ENCODE measurements around the gene NPM1. TPM values are rescaled to one million over a fixed set of nuclear protein-coding genes. Genes with fewer than 3 reads are reported as not detected.
"Not testable (repeated sequence)": the region's sequence is repeated elsewhere in the genome, so short reads cannot be mapped to it uniquely, and the experiment has no call there.

Gene NPM1
- total and polyA plus RNA-seq, 7 experiments from 2014 or later = 753 to 1,238 (median 1,141) TPM

DNA sequence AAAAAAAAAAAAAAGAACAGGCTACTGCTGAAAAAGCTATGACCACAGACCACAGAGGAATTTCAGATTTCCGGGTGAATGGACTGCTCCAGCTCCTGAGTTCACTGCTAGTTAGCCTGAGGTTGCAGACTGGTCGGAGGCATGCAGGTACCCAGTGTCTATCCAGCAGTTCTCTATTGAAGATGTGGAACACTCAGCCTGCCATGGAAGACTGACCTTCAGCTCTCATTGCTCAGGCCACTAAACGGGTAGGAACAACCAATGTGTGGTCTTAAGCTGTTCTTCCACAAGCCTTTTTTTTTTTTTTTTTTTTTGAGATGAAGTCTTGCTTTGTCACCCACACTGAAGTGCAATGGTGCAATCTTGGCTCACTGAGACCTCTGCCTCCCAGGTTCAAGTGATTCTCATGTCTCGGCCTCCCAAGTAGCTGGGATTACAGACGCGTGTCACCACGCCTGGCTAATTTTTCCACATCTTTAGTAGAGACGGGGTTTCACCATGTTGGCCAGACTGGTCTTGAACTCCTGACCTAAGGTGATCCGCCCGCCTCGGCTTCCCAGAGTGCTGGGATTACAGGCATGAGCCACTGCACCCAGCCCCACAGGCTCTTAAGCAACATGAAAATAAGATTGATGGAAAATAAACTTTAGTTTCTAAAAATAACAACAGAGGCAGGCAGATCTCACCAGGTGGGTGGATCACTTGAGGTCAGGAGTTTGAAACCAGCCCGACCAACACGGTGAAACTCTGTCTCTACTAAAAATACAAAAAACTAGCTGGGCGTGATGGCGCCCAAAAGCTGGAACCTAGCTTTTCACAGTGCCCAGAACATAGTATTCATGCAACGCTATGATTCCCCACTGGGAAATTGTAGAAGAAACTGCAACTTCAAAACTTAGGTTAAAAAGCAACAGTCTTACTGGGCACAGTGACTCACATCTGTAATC lies 20.0 kb upstream of the NPM1 start:
- no peak overlapping the region for H3K27ac ChIP-seq (ENCODE audit: low read depth, low read length)
- no peaks in the 10 kb centered on the region for H3K27me3 ChIP-seq (ENCODE audit: control insufficient read depth in 2 of 2, insufficient read depth in 2 of 2, low read length in 2 of 2)
- H3K4me3 ChIP-seq (ENCODE audit: low read length) = no peak overlapping the region
- Mint-ChIP-seq H3K36me3 (no peaks in the 10 kb centered on the region), H3K4me1 (no peaks in the 10 kb centered on the region), H3K27me3 (peaks cover 4 to 23% (median 17%) of the 10 kb centered on the region in 5 donors), H3K9me3 (no peaks in the 10 kb centered on the region), H3K4me3 (no peak overlapping the region), H3K27ac (no peak overlapping the region)
- H3K36me3 ChIP-seq (ENCODE audit: control insufficient read depth in 2 of 3, insufficient read depth in 3 of 3, low read length in 3 of 3) = no peaks in the 10 kb centered on the region
- ATAC-seq (no peak), DNase-seq (no peak)
- no peaks in the 10 kb centered on the region for H3K4me1 ChIP-seq (ENCODE audit: control insufficient read depth in 2 of 2, insufficient read depth in 2 of 2, low read length in 2 of 2)
- CTCF ChIA-PET = interaction anchor here (0.7 kb wide), 1 partner anchor 10 kb away, joined by 3 read pairs; no protein-coding TSS in a partner anchor
- H3K9me3 ChIP-seq (ENCODE audit: control insufficient read depth in 2 of 3, low read length in 3 of 3) = no peaks in the 10 kb centered on the region
- POLR2A ChIA-PET = no interaction called here
- intact Hi-C loops (cut with micrococcal nuclease) = no loop called here

DNA sequence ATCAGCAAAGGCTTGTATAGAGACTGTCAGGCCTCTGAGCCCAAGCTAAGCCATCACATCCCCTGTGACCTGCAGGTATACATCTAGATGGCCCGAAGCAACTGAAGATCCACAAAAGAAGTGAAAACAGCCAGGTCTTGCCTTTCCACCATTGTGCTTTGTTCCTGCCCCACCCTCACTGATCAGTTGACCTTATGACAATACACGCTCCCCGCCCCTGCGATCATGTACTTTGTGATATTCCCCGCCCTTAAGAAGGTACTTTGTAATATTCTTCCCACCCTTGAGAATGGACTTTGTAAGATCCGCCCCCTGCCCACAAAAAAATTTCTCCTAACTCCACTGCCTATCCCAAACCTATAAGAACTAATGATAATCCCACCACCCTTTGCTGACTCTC lies 18.6 kb upstream of the NPM1 start:
- ChIA-PET POLR2A (no interaction called here), CTCF (no interaction called here)
- Histone ChIP-seq H3K36me3 (ENCODE audit: control insufficient read depth in 2 of 3, insufficient read depth in 3 of 3, low read length in 3 of 3) (no peaks in the 10 kb centered on the region), H3K4me3 (ENCODE audit: low read length) (no peak overlapping the region), H3K9me3 (ENCODE audit: control insufficient read depth in 2 of 3, low read length in 3 of 3) (no peaks in the 10 kb centered on the region), H3K27ac (ENCODE audit: low read depth, low read length) (no peak overlapping the region), H3K27me3 (ENCODE audit: control insufficient read depth in 2 of 2, insufficient read depth in 2 of 2, low read length in 2 of 2) (no peaks in the 10 kb centered on the region), H3K4me1 (ENCODE audit: control insufficient read depth in 2 of 2, insufficient read depth in 2 of 2, low read length in 2 of 2) (no peaks in the 10 kb centered on the region)
- intact Hi-C loops (cut with micrococcal nuclease) = no loop called here
- no peak for ATAC-seq
- Mint-ChIP-seq H3K27me3 (peaks cover 0 to 13% (median 9%) of the 10 kb centered on the region in 5 donors), H3K4me3 (no peak overlapping the region), H3K9me3 (peaks cover 0 to 1% (median 0%) of the 10 kb centered on the region in 11 donors), H3K36me3 (no peaks in the 10 kb centered on the region), H3K4me1 (no peaks in the 10 kb centered on the region), H3K27ac (no peak overlapping the region)
- no peak for DNase-seq

DNA sequence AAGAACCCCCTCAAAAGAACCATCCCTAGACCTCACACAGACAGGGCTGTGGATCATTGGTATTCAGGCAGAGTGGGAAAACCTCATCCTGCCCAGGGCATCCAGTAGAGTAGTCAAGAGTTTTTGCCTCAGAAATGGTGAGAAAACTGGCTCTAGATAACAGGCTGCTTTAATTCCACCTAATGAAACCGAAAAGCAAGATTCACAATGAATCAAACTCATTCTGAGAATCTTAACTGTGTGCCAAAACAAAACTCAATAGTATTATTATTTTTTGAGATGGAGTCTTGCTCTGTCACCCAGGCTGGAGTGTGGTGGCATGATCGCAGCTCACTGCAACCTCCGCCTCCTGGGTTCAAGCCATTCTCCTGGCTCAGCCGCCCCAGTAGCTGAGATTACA lies 17.8 kb upstream of the NPM1 start:
- Histone ChIP-seq H3K27ac (ENCODE audit: low read depth, low read length) (no peak overlapping the region), H3K36me3 (ENCODE audit: control insufficient read depth in 2 of 3, insufficient read depth in 3 of 3, low read length in 3 of 3) (no peaks in the 10 kb centered on the region), H3K4me3 (ENCODE audit: low read length) (no peak overlapping the region), H3K9me3 (ENCODE audit: control insufficient read depth in 2 of 3, low read length in 3 of 3) (no peaks in the 10 kb centered on the region), H3K4me1 (ENCODE audit: control insufficient read depth in 2 of 2, insufficient read depth in 2 of 2, low read length in 2 of 2) (no peaks in the 10 kb centered on the region), H3K27me3 (ENCODE audit: control insufficient read depth in 2 of 2, insufficient read depth in 2 of 2, low read length in 2 of 2) (no peaks in the 10 kb centered on the region)
- Mint-ChIP-seq H3K27ac (no peak overlapping the region), H3K4me3 (no peak overlapping the region), H3K27me3 (peaks cover 0 to 12% (median 9%) of the 10 kb centered on the region in 5 donors), H3K36me3 (no peaks in the 10 kb centered on the region), H3K4me1 (no peaks in the 10 kb centered on the region), H3K9me3 (peaks cover 0 to 1% (median 0%) of the 10 kb centered on the region in 11 donors)
- no peak for ATAC-seq
- intact Hi-C loops (cut with micrococcal nuclease) = no loop called here
- ChIA-PET CTCF (no interaction called here), POLR2A (no interaction called here)
- no peak for DNase-seq

DNA sequence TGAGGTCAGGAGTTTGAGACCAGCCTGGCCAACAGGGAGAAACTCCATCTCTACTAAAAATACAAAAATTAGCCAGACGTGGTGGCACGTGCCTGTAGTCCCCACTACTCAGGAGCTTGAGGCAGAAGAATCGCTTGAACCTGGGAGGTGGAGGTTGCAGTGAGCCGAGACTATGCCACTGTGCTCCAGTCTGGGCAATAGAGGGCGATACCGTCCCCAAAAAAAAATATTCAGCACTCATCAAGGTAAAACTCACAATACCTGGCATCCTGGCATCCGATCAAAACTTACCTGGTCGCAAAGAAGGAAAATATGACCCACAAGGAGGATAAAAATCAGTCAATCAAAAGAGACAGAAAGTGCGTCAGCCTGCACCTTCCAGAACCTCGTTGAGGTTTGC lies 16.8 kb upstream of the NPM1 start:
- CTCF ChIA-PET; POLR2A ChIA-PET; H3K4me3 Mint-ChIP-seq; H3K4me1 ChIP-seq (ENCODE audit: control insufficient read depth in 2 of 2, insufficient read depth in 2 of 2, low read length in 2 of 2); H3K27ac Mint-ChIP-seq; intact Hi-C loops (cut with micrococcal nuclease); ATAC-seq; H3K27me3 ChIP-seq (ENCODE audit: control insufficient read depth in 2 of 2, insufficient read depth in 2 of 2, low read length in 2 of 2); H3K27ac ChIP-seq (ENCODE audit: low read depth, low read length); H3K36me3 Mint-ChIP-seq; H3K9me3 Mint-ChIP-seq; H3K9me3 ChIP-seq (ENCODE audit: control insufficient read depth in 2 of 3, low read length in 3 of 3); H3K4me1 Mint-ChIP-seq; DNase-seq; H3K36me3 ChIP-seq (ENCODE audit: control insufficient read depth in 2 of 3, insufficient read depth in 3 of 3, low read length in 3 of 3); H3K4me3 ChIP-seq (ENCODE audit: low read length); H3K27me3 Mint-ChIP-seq: not testable (repeated sequence)

DNA sequence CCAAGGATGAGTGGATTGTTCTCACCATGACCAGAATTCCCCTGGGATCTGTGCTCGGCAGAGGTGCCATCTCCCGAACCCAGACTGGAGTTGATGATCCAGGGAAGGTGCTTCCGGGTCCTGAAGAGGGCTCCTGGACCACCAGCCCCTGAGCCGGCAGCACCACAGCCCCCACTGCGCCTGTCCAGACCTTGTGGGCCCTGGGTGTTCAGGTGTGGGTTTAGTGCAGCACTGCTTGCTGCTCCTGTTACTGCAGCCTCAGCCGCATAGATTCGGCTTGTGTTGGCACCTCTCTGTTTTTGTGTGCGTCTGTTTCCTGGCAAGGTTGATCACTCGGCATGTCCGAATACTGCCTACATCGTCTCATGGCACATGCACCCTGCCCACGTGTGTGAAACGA lies 16.3 kb upstream of the NPM1 start:
- no peak overlapping the region for H3K4me3 Mint-ChIP-seq
- H3K27me3 ChIP-seq (ENCODE audit: control insufficient read depth in 2 of 2, insufficient read depth in 2 of 2, low read length in 2 of 2) = no peaks in the 10 kb centered on the region
- DNase-seq (no peak), ATAC-seq (no peak)
- peaks cover 0 to 4% (median 3%) of the 10 kb centered on the region in 5 donors for H3K27me3 Mint-ChIP-seq
- H3K27ac ChIP-seq (ENCODE audit: low read depth, low read length) = no peak overlapping the region
- H3K36me3 Mint-ChIP-seq = no peaks in the 10 kb centered on the region
- H3K4me3 ChIP-seq (ENCODE audit: low read length) = no peak overlapping the region
- intact Hi-C loops (cut with micrococcal nuclease) = no loop called here
- H3K36me3 ChIP-seq (ENCODE audit: control insufficient read depth in 2 of 3, insufficient read depth in 3 of 3, low read length in 3 of 3) = no peaks in the 10 kb centered on the region
- ChIA-PET CTCF (no interaction called here), POLR2A (no interaction called here)
- no peaks in the 10 kb centered on the region for H3K9me3 ChIP-seq (ENCODE audit: control insufficient read depth in 2 of 3, low read length in 3 of 3)
- no peaks in the 10 kb centered on the region for H3K4me1 Mint-ChIP-seq
- peaks cover 0 to 1% (median 0%) of the 10 kb centered on the region in 11 donors for H3K9me3 Mint-ChIP-seq
- no peak overlapping the region for H3K27ac Mint-ChIP-seq
- no peaks in the 10 kb centered on the region for H3K4me1 ChIP-seq (ENCODE audit: control insufficient read depth in 2 of 2, insufficient read depth in 2 of 2, low read length in 2 of 2)

DNA sequence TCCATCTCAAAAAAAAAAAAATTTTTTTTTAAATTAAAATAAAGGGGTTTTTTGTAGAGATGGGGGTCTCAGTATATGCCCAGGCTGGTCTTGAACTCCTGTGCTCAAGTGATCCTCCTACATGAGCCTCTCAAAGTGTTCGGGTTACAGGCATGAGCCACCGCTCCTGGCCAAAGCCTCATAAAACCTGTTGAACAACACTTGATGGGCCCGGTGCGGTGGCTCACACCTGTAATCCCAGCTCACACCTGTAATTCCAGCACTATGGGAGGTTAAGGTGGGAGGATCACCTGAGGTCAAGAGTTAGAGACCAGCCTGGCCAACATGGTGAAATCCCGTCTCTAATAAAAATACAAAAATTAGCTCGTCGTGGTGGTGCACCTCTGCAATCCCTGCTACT lies 7.7 kb upstream of the NPM1 start:
- DNase-seq (no peak), ATAC-seq (no peak)
- Mint-ChIP-seq H3K27me3 (no peaks in the 10 kb centered on the region), H3K9me3 (no peaks in the 10 kb centered on the region), H3K4me3 (no peak overlapping the region), H3K27ac (no peak overlapping the region), H3K4me1 (no peaks in the 10 kb centered on the region), H3K36me3 (no peaks in the 10 kb centered on the region)
- no peaks in the 10 kb centered on the region for H3K36me3 ChIP-seq (ENCODE audit: control insufficient read depth in 2 of 3, insufficient read depth in 3 of 3, low read length in 3 of 3)
- no peaks in the 10 kb centered on the region for H3K27me3 ChIP-seq (ENCODE audit: control insufficient read depth in 2 of 2, insufficient read depth in 2 of 2, low read length in 2 of 2)
- intact Hi-C loops (cut with micrococcal nuclease) = loop anchor here (5.0 to 10.0 kb wide), 2 partner anchors 532 to 1945 kb away; partner anchors contain the start of gene STC2 (in 1 of the 2)
- no peaks in the 10 kb centered on the region for H3K9me3 ChIP-seq (ENCODE audit: control insufficient read depth in 2 of 3, low read length in 3 of 3)
- ChIA-PET POLR2A (no interaction called here), CTCF (no interaction called here)
- no peak overlapping the region for H3K4me3 ChIP-seq (ENCODE audit: low read length)
- H3K27ac ChIP-seq (ENCODE audit: low read depth, low read length) = no peak overlapping the region
- no peaks in the 10 kb centered on the region for H3K4me1 ChIP-seq (ENCODE audit: control insufficient read depth in 2 of 2, insufficient read depth in 2 of 2, low read length in 2 of 2)

DNA sequence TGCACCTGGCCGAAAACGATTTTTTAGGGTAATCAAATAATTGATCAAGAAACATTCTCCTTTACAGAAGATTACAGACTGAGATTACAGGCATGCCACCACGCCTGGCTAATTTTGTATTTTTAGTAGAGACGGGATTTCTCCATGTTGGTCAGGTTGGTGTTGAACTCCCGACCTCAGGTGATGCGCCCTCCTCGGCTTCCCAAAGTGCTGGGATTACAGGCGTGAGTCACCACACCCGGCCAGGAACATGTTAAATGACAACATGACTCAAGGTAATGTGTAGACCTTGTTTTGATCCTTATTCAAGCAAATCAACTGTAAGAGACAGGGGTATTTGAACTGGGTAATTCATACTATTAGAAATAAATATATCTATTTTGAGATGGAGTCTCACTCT lies 3.2 kb upstream of the NPM1 start:
- peaks cover 0 to 14% (median 3%) of the 10 kb centered on the region in 5 donors for H3K36me3 Mint-ChIP-seq
- peaks cover 5 to 14% of the 10 kb centered on the region in 2 donors for H3K4me1 ChIP-seq (ENCODE audit: control insufficient read depth in 2 of 2, insufficient read depth in 2 of 2, low read length in 2 of 2)
- H3K9me3 Mint-ChIP-seq; ATAC-seq; POLR2A ChIA-PET; H3K27ac Mint-ChIP-seq; CTCF ChIA-PET; H3K9me3 ChIP-seq (ENCODE audit: control insufficient read depth in 2 of 3, low read length in 3 of 3); DNase-seq; H3K36me3 ChIP-seq (ENCODE audit: control insufficient read depth in 2 of 3, insufficient read depth in 3 of 3, low read length in 3 of 3); H3K27me3 ChIP-seq (ENCODE audit: control insufficient read depth in 2 of 2, insufficient read depth in 2 of 2, low read length in 2 of 2); H3K27me3 Mint-ChIP-seq; H3K4me3 ChIP-seq (ENCODE audit: low read length); H3K4me3 Mint-ChIP-seq; H3K27ac ChIP-seq (ENCODE audit: low read depth, low read length): not testable (repeated sequence)
- intact Hi-C loops (cut with micrococcal nuclease) = loop anchor here in 1 of 2 donors (10.0 kb wide), 1 partner anchor 1940 kb away; the partner anchor contains the start of gene STC2
- H3K4me1 Mint-ChIP-seq = peaks cover 7 to 24% (median 20%) of the 10 kb centered on the region in 7 donors

All from naive thymus-derived CD4-positive, alpha-beta T cell (primary cell).